Cardiac fibroblast (primary cell): ENCODE measurements around the gene PCSK9.
A peak's percentile ranks its signal among the peaks of the same experiment; 100 is the strongest.

ENCODE experiments used
- DNase-seq, 2 donors: peaks; one replicate each; pipeline versions ENCODE4 v3.0.0 to v3.0.0-alpha.2; 2010; ENCODE audit warnings: low read depth in 2 of 2
- H3K4me3 ChIP-seq, 2 donors: replicated peaks in 1 of 2; 1 replicate in 1 of 2; 2 replicates in 1 of 2; pipeline ENCODE4 v1.5.1; 2011; ENCODE audit warnings: low read depth in 2 of 2, low read length in 2 of 2, mild to moderate bottlenecking in 2 of 2, moderate library complexity in 1 of 2
- TF ChIP-seq, protein P1 (sequence below): IDR thresholded peaks from one replicate; pipeline ENCODE4 v1.5.1; 2011; ENCODE audit warnings: low read depth, mild to moderate bottlenecking, low read length, inconsistent platforms

The PCSK9 gene

DNA sequence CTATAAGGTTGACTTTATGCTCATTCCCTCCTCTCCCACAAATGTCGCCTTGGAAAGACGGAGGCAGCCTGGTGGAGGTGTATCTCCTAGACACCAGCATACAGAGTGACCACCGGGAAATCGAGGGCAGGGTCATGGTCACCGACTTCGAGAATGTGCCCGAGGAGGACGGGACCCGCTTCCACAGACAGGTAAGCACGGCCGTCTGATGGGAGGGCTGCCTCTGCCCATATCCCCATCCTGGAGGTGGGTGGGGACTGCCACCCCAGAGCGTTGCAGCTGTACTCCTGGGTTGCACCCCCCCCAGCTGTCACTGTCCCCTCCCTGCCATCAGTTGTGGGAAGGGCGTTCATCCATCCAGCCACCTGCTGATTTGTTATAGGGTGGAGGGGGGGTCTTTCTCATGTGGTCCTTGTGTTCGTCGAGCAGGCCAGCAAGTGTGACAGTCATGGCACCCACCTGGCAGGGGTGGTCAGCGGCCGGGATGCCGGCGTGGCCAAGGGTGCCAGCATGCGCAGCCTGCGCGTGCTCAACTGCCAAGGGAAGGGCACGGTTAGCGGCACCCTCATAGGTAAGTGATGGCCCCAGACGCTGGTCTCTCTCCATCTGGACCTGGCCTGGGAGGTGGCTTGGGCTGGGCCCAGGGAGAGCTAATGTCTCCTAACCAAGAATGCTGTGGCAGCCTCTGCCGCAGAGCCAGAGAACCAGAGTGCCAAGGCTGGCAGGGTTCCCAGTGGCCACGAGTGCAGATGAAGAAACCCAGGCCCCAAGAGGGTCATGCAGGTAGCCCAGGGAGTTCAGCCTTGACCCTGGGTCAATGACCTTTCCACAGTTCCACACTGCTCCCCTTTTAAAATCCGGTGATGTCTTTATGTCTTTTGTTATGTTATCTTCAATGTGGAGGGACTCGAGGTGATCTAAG is 13.1 kb downstream of the PCSK9 start:
- no peak for DNase-seq
- no peak overlapping the region for H3K4me3 ChIP-seq
- TF ChIP-seq, protein P1, sequence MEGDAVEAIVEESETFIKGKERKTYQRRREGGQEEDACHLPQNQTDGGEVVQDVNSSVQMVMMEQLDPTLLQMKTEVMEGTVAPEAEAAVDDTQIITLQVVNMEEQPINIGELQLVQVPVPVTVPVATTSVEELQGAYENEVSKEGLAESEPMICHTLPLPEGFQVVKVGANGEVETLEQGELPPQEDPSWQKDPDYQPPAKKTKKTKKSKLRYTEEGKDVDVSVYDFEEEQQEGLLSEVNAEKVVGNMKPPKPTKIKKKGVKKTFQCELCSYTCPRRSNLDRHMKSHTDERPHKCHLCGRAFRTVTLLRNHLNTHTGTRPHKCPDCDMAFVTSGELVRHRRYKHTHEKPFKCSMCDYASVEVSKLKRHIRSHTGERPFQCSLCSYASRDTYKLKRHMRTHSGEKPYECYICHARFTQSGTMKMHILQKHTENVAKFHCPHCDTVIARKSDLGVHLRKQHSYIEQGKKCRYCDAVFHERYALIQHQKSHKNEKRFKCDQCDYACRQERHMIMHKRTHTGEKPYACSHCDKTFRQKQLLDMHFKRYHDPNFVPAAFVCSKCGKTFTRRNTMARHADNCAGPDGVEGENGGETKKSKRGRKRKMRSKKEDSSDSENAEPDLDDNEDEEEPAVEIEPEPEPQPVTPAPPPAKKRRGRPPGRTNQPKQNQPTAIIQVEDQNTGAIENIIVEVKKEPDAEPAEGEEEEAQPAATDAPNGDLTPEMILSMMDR: no peak

DNA sequence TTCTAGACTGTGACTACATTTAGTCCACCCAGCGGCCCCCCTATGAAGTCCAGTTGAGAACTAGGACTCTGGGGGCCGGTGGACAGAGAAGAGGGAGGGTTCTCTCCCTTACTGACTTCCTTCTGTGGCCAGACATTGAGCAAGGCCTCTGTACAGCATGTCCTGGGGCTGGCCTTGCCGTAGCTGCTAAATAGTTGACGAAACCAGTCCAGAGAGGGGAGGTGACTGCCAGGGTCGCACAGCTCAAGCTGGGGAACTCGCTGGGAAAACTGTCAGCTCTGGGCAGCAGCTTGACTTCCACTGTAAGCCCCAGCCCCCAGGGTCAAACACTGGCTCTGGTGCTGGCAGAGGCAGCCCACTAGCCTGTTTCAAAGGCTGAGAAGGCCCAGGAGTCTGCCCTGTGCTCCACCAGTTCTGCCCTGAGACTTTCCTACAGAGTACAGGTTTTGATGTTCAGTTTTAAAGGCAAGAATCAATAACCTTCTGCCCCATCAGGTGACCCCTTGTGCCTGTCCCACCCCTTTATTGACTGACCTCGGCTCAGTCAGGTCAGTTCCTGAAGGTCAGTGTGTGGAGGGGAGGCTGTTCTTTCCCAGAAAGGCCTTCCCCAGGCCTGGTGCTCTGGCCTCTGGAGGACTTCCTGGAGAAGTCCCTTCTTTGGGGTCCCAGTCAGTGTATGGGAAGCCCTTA is 14.1 kb downstream of the PCSK9 start:
- no peak overlapping the region for H3K4me3 ChIP-seq
- TF ChIP-seq, protein P1: no peak

DNA sequence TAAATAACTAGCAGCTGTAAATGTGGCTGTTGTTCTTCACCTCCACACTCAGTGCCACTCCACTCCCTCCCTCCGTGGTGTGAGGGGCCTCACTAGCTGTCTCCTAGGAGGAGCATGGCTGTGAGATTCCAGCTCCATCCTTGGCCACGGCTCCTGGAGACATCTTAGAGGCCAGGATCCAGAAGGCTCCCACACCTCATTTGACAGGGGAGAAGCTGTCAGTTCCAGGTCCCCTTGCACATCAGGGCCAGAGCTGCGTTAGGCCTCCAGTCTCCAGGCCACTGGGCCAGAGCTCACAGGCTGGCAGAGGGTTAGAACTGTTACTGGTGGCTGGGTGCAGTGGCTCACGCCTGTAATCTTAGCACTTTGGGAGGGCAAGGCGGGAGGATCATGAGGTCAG is 15.0 kb downstream of the PCSK9 start:
- DNase-seq: no peak
- TF ChIP-seq, protein P1: no peak
- H3K4me3 ChIP-seq: no peak overlapping the region

More for the DNA sequence above, 14.1 kb downstream of the PCSK9 start:
- peak; percentile 12 to 30 for DNase-seq

DNA sequence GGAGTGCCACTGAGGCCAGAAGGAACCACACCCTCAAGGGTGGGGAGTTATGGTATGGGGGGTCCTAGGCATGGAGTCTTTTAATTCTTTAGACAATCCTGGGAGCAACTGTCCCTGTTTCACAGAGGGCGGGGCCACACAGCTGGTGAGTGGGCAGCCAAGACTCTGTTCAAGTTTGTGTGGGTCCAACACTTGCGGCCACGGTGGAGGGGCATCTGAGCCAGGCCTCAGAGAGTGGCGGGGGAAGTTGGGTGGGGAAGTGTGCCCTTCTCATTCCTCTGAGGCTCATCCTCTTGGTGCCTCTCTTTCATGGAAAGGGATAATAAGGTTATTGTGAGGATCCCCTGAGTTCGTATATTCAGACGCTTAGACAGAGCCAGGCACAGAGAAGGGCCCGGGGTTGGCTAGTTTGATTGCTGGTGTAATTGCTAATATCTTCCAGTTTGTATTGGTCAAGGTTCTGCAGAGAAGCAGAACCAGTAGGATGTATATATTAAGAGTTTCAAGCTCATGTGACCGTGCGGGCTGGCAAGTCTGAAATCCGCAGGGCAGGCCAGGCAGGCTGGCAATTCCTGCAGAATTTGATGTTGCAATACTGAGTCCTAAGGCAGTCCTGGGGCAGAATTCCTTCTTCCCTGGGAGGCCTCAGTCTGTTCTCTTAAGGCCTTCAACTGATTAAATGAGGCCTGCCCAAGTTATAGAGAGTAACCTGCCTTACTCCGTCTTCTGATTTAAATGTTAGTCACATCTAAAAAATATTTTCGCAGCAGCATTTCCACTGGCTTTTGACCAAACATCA is 15.9 kb downstream of the PCSK9 start:
- no peak overlapping the region for H3K4me3 ChIP-seq
- TF ChIP-seq, protein P1: no peak
- peak in 1 of 2 donors; percentile 32 for DNase-seq

DNA sequence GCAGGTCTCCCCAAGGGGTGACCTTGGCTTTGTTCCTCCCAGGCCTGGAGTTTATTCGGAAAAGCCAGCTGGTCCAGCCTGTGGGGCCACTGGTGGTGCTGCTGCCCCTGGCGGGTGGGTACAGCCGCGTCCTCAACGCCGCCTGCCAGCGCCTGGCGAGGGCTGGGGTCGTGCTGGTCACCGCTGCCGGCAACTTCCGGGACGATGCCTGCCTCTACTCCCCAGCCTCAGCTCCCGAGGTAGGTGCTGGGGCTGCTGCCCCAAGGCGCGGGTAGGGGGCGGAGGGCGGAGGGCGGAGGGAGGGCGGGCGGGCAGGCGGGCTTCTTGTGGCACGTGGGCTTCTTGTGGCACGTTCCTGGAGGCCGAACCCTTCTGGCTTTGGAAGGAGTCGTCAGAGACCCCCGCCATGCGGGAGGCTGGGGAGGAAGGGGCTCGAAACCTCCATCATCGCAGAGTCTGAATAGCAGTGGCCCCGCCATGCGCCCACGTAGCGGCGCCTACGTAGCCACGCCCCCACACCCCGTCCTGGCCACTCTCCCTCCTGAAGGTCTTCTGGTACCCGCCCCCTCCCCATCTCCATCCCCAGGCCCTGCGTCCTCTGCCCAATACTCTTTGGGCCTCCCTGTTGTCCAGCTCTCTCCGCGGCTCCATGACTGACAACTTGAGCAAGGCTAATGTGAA is 16.7 kb downstream of the PCSK9 start:
- no peak for DNase-seq
- TF ChIP-seq, protein P1: no peak
- H3K4me3 ChIP-seq: no peak overlapping the region

DNA sequence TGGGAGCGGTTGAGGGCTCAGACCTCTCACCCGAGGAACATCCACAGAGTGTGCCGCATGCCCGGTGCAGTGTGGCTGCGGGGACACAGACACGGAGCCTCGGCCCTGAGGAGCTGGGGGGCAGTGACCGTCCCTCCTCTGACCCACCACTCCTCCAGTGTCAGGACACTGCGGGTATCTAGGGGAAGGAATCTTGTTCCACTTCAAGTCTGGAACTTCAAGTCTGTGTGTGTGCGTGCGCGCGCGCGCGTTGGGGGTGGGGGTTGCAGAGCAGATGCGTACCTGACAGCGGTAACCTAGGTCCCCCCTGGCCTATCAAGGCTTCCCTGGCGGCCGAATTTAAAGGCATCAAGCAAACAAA is 17.3 kb downstream of the PCSK9 start:
- DNase-seq: no peak
- TF ChIP-seq, protein P1: no peak
- H3K4me3 ChIP-seq: no peak overlapping the region
